Esophagus muscularis mucosa (tissue), 3 donors: ENCODE results near the gene PDSS1.

Experiments
- POLR2A ChIP-seq: fragments of 450-650 bp; IDR thresholded peaks from one replicate; pipeline ENCODE4 v1.6.1; 2017; ENCODE audit warnings: antibody characterized with exemption, moderate library complexity, mild to moderate bottlenecking, low read depth
- POLR2AphosphoS5 ChIP-seq, 2 donors: sonication (generic); formaldehyde crosslinking; IDR thresholded peaks; one replicate each; pipeline ENCODE4 v1.6.1; 2017; ENCODE audit warnings: antibody characterized with exemption in 2 of 2
- TF ChIP-seq, protein P1 (sequence below), 3 experiments: fragments of 200-600 bp in 2 of 3; fragments of 450-650 bp in 1 of 3; sonication (generic) in 2 of 3; IDR thresholded peaks; one replicate each; pipeline ENCODE4 v1.5.1; 2017 to 2019; ENCODE audit warnings: antibody characterized with exemption in 3 of 3, mild to moderate bottlenecking in 2 of 3, moderate library complexity in 1 of 3

DNA sequence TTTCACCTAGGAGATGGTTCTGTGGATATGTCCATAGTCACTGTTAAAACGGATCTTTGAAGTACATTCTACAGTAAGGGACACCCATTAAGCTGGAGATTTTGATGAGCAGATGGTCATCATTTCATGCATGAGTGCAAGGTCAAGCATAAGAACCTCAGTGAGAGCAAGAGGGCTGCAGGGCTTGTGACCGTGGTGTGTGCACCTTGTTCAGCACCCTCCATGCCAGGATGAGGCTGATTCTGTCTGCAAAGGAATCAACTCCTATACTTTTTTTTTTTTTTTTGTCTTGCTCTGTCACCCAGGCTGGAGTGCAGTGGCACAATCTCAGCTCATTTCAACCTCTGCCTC lies 17.6 kb downstream of the PDSS1 start:
- TF ChIP-seq POLR2A (no peak), POLR2AphosphoS5 (IDR thresholded peaks at IDR 0.05) (no peak)
- TF ChIP-seq, protein P1, sequence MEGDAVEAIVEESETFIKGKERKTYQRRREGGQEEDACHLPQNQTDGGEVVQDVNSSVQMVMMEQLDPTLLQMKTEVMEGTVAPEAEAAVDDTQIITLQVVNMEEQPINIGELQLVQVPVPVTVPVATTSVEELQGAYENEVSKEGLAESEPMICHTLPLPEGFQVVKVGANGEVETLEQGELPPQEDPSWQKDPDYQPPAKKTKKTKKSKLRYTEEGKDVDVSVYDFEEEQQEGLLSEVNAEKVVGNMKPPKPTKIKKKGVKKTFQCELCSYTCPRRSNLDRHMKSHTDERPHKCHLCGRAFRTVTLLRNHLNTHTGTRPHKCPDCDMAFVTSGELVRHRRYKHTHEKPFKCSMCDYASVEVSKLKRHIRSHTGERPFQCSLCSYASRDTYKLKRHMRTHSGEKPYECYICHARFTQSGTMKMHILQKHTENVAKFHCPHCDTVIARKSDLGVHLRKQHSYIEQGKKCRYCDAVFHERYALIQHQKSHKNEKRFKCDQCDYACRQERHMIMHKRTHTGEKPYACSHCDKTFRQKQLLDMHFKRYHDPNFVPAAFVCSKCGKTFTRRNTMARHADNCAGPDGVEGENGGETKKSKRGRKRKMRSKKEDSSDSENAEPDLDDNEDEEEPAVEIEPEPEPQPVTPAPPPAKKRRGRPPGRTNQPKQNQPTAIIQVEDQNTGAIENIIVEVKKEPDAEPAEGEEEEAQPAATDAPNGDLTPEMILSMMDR (IDR thresholded peaks at IDR 0.05): no peak
